Skeletal muscle cell (primary cell): ENCODE results near the gene ADARB2.

Source experiments
- DNase-seq: peaks from one replicate; pipeline ENCODE4 v3.0.0-alpha.2; 2010; ENCODE audit warnings: low read depth
- H3K4me3 ChIP-seq: 2 replicates; pipeline ENCODE4 v1.5.1; 2011; ENCODE audit warnings: low read depth, mild to moderate bottlenecking, control low read depth, low read length, moderate library complexity

Gene ADARB2

DNA sequence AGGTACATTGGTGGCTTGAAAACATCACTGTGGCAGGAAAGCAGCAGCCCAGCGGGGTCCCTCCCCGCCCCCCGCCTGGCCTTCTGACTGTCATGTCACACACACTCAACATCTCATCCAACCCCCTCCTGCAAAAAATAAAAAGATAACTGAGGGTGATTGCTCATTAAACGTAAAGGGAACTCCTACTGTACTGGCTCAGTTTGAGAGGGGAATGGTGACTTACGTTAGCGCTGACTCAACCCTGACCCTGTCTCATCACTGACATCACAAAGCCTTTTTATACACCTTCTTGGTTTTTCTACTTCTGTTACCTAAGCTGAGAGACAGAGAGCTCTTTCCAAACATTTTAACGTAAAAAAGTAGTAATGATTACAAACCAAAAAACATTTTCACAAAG is 48.8 kb downstream of the ADARB2 start:
- no peak overlapping the region for H3K4me3 ChIP-seq
- no peak for DNase-seq

DNA sequence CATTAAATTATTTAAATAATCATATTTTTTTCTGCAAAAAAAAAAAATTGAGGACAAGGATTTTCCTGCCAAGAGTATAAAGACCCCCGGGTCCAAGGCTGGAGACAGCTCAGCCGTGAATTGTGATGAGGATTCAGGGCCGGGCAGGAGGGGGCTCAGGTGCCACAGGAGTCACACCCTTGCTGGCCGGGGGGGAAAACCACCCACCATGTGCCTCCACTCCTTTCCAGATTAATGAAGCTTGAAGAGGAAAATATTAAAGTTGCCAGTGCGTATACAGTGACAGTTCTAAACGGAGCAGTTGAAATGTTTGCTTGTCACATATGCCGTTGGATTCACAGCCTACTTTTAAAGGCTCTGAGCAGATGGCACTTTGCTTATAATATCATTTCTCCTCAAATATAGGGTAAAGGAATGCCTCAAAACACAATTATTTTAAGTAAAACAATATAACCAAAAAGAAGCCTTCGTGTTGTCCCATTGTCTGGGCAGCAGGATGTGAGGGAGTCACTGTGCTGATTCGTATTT is 49.6 kb downstream of the ADARB2 start:
- DNase-seq: no peak

DNA sequence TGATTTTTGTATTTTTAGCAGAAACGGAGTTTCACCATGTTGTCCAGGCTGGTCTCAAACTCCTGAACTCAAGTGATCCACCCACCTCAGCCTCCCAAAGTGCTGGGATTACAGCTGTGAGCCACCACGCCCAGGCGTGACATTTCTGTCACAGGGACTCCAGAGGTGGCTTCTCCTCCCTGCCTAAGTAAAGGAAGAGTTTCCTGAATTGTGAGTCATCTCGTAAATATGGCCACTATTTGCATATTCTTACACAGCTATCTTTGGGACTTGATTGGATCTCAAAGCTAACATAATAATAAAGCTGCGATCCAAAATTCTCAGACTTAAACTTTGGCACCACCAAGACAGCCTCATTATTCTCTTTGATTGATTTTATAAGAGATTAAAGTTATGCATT is 50.1 kb downstream of the ADARB2 start:
- H3K4me3 ChIP-seq: no peak overlapping the region
- no peak for DNase-seq

More for the DNA sequence above, 49.6 kb downstream of the ADARB2 start:
- H3K4me3 ChIP-seq: no peak overlapping the region

DNA sequence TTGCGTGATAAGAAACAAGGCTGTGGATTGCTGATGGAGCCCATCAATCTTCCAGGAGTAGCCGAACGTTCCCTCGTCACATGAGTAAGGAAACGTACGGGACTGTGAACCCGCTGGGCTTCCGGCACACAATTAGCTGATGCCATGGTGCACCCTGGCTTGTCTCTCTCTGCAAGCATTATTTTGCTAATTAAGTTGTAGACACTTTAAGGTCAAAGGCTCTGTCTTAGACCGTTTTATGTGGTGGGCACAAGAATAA is 50.9 kb downstream of the ADARB2 start:
- no peak for DNase-seq
- H3K4me3 ChIP-seq: no peak overlapping the region

DNA sequence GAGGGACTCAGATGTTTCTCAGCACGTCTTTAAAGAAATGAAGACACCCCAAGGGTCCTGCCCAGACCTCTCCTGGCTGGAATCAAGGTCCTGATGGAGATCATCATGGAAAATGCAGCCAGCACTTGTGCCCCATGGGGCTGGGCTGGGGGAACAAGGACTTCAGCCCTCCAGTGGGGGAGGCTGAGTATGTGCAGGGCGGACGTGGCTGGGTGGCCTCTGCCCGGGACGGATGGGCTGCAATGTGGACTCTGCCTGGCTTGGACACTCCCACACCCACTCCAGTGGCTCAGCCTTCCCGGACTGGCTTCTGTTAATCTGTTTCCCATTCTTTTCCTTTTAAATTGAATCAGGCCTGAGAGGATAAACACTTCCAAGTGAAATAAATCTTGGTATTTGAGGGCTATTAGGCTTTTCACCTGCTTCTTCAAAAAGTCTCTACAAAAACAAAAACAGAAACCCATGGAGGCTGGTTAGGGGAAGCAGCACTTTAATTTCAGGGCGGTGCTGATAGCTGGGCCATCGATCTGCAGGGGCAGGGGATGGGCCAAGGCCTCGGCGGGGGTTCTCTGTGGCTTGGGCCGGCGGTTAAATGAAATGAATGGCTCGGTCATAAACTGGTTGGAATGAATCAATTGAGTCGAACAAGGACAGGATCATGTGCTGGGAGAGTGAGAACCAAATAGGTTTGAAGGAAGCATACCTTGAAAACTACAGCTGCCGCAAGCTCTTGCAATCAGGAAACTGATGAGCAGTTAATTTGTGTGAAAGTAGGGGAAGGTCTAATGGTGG is 51.4 kb downstream of the ADARB2 start:
- no peak for DNase-seq
- H3K4me3 ChIP-seq: no peak overlapping the region

DNA sequence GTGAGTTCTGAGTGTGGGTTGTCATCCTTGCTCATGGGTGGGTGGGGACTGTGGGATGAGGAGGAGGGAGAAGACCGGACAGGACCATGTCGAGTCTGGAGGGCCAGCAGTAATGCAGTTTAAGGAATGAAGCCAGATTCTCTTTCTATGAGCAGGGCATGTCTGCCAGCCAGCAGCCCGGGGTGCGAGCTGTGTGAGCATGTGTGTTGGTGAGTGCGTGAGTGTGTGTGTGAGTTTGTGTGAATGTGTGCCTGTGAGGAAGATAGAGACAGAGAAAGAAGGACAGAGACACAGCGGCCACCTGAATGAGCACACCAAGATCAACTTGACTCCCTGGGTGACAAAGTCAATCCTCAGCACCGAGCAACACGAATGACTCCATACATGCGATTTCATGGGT is 52.3 kb downstream of the ADARB2 start:
- DNase-seq: no peak
- no peak overlapping the region for H3K4me3 ChIP-seq

DNA sequence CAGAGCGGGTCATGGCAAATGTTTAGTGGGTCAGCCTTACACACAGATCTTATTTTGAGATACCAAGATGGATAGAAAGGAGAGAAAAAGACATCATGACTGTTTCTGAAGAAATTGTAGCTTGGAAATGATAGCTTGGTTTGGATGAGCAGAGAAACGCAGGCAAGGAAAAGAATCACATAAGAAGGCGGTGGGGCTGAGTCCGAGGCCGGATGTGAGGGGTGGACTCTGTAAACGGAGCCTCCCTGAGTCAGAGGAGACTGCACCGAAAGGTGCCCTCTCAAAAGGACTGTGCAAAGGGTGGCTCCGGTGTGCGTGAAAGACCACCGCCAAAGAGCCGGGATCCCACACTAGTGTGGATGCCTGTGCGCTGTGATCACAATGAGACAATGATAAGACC is 53.7 kb downstream of the ADARB2 start:
- DNase-seq: no peak
- H3K4me3 ChIP-seq: no peak overlapping the region

DNA sequence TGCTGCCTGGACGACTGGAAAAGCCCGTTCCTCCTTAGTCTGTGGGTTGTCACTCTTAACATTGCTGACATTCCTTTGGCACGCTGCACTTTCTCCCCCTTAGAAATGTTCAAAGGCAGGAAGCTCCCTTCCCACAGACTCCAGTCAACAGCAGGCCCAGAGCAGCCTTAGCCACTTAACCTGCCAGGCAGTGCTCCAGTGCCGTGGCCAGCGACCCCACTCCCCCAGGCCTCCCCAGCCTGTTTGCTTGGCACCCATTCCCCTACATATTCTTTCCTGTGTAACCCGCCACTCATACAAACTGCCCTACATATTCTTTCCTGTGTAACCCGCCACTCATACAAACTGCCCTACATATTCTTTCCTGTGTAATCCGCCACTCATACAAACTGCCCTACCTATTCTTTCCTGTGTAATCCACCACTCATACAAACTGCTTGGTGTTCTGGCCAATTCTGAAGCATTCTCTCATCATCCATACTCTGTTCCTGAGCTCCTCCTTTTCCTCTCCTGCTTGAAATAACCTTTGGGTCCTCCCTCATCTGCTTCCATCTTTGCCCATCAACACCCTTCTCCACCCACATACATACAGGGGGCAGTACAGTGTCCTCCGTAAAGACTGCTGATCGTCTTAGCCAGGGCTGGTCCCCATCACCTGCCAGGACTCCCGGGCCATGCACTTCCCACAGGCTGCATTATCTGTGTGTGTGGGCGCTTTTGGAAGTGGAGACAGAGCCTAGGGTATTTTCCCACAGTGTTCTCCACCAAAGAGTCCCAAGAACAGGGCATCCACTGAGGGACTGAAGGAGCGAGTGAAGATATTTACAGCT is 57.3 kb downstream of the ADARB2 start:
- no peak for DNase-seq
- H3K4me3 ChIP-seq: no peak overlapping the region

DNA sequence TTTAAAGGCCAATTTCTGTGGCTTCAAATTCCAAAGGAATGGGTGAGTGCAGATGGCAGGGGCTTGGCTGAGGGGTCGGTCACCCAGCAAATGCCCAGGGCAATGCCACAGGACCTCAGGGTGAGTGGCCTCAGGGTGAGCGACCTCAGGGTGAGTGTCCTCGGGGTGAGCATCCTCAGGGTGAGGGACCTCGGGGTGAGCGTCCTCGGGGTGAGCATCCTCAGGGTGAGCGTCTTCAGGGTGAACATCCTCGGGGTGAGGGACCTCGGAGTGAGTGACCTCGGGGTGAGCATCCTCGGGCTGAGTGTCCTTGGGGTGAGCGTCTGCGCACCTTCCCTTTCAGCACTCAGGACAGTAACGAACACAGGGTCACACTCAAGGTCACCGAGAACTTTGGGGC is 59.2 kb downstream of the ADARB2 start:
- no peak overlapping the region for H3K4me3 ChIP-seq
- DNase-seq: no peak

DNA sequence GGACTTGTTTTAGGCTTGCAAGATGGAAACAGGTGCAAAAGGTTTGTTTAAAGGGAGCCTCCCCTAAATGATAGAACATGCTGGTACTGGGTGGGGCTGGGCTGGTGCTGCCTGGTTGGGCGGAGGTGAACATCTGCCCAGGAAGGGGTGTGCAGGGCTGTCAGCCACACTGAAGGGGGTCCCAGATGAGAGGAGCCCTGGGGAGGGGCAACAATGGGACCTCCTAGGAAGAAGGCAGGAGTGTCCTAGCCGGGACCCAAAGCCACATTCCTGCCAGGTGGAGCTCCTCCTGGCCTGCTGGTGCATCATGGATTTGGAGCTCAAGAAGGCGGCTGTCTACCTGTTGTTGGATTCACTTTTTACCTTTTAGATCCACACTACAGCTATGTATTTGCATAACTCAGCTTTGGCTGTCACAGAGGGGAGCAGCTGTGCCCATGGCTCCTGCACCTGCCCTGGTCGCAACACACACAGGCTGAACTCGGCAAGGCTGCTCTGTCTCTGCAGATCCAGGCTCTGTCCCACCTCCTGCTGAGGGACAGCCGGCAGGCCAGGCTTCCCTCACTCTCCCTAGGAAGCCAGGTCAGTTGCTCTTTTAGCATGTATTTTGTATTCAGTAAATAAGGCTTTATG is 59.9 kb downstream of the ADARB2 start:
- H3K4me3 ChIP-seq: no peak overlapping the region
- no peak for DNase-seq

DNA sequence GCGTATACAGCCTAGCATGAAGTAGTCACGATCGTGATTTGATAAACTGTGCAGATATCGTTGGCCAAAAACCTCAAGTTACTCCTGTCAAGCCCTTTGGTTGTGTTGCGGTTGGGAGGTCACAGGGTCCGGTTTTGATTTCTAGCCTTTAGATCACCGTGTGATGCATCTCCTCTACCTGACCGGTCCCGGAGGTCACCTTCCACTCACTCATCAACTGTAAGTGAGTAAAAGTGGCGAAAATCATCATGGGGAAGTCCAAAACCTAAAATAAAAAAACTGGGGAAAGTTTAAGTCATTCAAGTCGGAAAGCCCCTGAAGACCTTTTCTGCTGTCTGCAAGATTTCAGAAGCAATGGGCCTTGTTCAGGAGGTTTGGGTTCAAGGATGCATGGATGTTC is 62.8 kb downstream of the ADARB2 start:
- no peak for DNase-seq
- no peak overlapping the region for H3K4me3 ChIP-seq

DNA sequence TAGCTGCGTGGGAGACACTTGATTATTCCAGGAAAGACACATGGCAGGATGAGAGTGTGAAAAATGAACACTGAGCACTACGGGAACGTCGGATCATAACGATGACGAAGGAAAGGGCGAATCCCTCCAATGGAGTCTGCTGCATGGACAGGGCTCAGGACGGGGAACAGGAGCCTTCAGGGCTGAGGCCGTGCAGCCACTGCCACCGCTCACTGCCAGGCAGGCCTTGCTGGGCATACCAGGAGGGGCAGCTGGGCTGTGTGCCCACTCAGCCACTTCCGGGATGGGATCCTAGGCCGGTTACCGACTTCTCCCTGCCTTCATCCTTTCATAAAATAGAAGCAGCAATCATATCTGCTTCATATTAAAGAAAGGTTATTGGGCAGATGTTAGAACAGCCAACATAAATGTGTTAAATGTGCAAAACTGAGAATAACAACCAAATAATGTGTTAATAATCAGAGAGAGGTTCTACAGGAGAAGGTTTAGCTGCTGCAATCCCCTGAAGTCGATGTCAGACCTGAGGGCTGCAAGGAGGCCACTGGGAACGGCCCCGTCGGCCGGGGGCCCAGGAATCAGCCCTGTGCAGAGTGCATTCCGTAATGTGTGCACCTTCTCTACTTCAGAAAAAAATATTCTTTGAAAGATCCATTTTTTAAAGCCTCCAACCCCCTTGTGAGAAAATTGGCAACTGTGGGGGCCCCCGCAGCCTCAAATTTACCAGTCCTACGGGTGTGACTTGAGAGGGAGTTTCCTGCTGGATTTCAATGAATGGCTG is 63.6 kb downstream of the ADARB2 start:
- H3K4me3 ChIP-seq: no peak overlapping the region
- DNase-seq: no peak

DNA sequence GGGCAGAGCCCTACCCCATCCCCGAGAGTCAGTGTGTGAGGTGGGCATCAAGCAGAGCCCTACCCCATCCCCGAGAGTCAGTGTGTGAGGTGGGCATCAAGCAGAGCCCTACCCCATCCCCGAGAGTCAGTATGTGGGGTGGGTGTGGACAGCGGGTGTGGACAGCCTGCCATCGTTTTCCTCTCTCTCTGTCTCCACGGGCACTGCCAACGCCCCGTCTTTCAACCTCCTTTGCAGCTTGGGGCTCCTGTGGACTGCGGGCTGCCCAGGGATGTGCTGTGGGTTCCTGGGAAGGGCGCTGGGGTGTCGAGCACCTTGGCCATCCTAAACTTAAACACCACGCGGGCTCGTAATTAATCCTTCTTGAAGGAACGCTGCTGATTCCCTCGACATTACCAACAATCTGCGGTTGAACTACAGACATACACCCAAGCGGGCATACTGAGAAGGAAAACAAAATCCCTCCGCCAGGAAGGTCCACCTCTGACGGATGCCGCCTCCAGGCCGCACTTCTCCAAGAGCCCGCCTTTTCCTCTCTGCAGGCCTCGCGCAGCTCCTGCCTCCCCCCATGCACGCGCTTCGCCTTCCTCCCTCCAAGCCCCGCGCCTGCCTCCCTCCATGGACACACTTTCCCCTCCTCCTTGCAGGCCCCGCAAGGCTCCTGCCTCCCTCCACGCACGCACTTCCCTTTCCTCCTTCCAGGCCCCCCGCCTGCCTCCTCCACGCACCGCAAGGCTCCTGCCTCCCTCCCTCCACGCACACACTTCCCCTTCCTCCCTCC is 65.1 kb downstream of the ADARB2 start:
- DNase-seq: no peak

DNA sequence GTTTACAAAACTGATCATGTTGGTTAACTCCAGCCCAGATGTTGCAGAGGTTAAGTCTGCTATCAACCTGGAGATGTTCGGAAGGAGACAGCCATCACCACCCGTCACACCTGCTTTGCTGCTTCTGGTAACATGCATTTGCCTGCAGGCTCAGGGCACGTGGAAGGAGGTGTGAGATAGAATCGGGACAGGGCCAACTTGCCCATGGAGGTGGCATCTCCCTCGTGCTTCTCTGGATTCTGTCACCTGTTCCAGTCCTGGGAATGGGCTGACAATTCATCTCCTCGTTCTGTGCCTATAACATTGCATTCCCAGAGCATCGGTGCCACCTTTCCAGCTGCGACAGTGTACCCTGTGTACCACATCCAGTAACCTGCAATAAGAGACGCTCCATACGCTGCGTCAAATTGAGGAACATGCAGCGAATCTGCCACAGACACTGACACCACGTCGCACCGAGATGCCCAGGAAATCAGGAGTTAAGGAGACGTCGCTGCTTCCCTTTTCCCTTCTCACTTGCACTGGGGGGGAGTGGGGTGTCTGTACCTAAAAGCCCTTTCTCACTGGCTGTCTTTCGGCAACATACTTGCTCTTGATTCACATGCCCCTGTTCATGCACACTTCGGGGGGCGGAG is 65.8 kb downstream of the ADARB2 start:
- DNase-seq: no peak

More for the DNA sequence above, 65.1 kb downstream of the ADARB2 start:
- no peak overlapping the region for H3K4me3 ChIP-seq

DNA sequence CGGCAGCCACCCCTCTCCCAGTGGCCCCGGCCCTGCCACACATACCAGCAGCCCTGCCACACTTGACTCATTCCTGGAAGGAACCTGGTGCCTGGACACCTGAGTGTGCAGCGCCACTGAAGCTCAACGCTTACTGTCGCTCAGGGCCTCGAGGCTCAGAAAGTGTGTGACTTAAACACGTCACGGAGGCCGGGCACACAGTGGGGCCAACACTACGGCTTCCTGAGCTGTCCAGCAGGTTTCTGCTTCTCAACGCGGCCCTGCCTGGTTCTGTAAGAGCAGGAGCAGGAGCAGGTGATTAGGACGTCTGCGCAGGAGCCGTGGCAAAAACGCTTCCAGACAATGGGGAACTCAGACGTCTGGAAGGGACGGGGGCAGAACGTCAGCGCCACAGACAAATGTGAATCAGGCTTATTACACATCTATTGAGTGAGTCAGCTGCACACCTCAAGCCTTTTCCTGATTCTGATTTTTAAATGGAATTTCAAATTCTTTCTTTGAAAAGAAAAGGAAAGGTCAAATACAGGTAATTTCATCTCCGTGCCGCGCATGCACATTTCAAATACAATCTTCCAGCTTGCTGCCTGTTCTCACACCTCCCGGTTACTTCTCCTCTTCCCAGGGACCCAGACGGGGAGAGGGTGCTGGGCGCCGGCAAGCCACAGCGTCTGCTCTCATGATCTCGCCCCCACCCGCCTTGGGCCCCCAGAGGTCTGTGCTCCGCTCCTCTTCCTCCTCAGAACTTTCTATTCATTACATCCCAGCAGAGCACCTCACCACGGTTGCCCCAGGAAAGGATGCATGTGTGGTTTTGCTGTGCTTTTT is 66.6 kb downstream of the ADARB2 start:
- DNase-seq: no peak
- H3K4me3 ChIP-seq: no peak overlapping the region

More for the DNA sequence above, 65.8 kb downstream of the ADARB2 start:
- H3K4me3 ChIP-seq: no peak overlapping the region

DNA sequence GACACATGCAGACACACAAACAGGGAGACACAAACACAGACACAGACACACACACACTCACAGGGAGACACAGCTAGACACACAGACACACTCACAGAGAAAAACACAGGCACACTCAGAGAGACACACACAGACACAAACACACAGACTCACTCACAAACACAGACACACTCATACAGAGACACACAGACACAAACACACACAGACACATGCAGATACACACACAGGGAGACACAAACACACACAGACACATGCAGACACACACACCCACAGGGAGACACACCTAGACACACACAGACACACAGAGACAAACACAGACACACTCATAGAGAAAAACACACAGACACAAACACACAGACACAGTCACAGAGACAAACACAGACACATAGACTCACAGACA is 67.9 kb downstream of the ADARB2 start:
- no peak overlapping the region for H3K4me3 ChIP-seq
- no peak for DNase-seq

DNA sequence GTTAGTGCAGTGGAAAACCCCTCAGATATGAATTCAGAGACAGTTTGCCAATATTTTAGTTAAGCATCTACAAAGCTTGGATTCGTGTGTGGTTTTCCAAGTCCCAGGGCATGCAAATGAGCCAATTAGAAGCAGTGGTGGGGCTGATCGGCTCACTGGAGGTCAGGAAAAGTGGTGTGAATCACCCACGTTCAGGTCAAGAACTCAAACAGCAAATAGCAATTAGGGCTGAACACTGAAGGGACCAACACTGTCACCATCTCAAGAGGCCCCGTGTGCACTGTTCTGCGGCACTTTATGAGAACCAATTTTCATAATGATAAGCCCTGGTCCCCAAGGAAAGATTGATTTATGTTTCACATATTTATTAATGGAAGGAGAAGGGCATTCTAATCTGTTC is 68.9 kb downstream of the ADARB2 start:
- H3K4me3 ChIP-seq: no peak overlapping the region
- no peak for DNase-seq

DNA sequence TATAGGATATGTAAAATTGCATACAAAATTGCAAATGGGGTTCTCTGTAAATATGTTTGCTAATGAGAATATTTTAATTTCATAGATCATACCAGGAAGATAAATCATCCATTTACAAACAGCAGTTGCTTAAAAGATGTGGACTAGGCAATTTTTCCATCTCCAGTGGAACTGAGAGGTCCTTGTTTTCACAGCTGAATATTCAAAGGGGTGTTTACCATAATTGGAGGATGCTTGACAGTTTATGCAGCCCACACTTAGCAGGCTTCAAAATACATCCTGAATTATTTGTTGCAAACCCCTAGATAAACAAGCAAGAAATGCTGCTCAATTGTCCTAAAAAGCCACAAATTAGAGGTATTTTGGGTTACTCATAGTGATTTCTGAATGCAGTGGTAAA is 69.9 kb downstream of the ADARB2 start:
- no peak for DNase-seq
- no peak overlapping the region for H3K4me3 ChIP-seq
